Cardiac muscle cell (in vitro differentiated cells and primary cell): Measurements from ENCODE around the gene METRN. TPM values are rescaled to one million over a fixed set of nuclear protein-coding genes. Genes with fewer than 3 reads are reported as not detected.

Experiments
- DNase-seq, 2 donors: peaks; one replicate each; pipeline versions ENCODE4 v3.0.0 to v3.0.0-alpha.2; 2010 to 2017; ENCODE audit warnings: low read depth in 1 of 2, low spot score in 1 of 2
- H3K27ac ChIP-seq: fragments of 200-600 bp; sonication (generic); 2 replicates; pipeline ENCODE4 v1.5.1; 2016
- H3K27me3 ChIP-seq: fragments of 200-600 bp; sonication (generic); 2 replicates; pipeline ENCODE4 v1.6.0; 2016; ENCODE audit warnings: control low read depth
- H3K36me3 ChIP-seq: fragments of 200-600 bp; sonication (generic); 2 replicates; pipeline ENCODE4 v1.5.1; 2016; ENCODE audit warnings: control low read depth
- H3K4me1 ChIP-seq: fragments of 200-600 bp; sonication (generic); 2 replicates; pipeline ENCODE4 v1.8.1; 2017; ENCODE audit warnings: low read depth, mild to moderate bottlenecking, mixed run types
- H3K4me3 ChIP-seq: fragments of 200-600 bp; sonication (generic); 2 replicates; pipeline ENCODE4 v1.5.1; 2016; ENCODE audit warnings: mild to moderate bottlenecking
- H3K9me3 ChIP-seq: fragments of 200-600 bp; sonication (generic); 2 replicates; pipeline ENCODE4 v1.5.1; 2017; ENCODE audit warnings: low read depth, mild to moderate bottlenecking, control low read depth
- polyA plus RNA-seq: library from polyadenylated mRNA; unstranded; fragments of >200 nt; fragmentation: Nextera tagmentation; extraction: Ambion mirVana; gene quantifications from 2 replicates; pipeline ENCODE4 v1.2.1, GENCODE V29; 2016
- total RNA-seq: library from RNA; depleted of rRNA; stranded (reverse); fragments of >200 nt; gene quantifications from 2 replicates; pipeline ENCODE4 v1.2.3, GENCODE V29; 2016
- TF ChIP-seq, protein P1 (sequence below): IDR thresholded peaks from 2 replicates; pipeline ENCODE4 v1.5.1; 2012; ENCODE audit warnings: low read depth, mild to moderate bottlenecking, low read length

METRN gene
- total and polyA plus RNA-seq, 2 experiments from 2014 or later, result 93.9 to 299 TPM

GRCh38 chr16:746637-747036, 31.7 kb downstream of the METRN start:
- Histone ChIP-seq H3K9me3 (no peaks in the 10 kb centered on the region), H3K27me3 (no peaks in the 10 kb centered on the region), H3K27ac (no peak overlapping the region), H3K4me1 (no peaks in the 10 kb centered on the region), H3K4me3 (no peak overlapping the region), H3K36me3 (no peaks in the 10 kb centered on the region)
- DNase-seq, result no peak
- TF ChIP-seq, protein P1, sequence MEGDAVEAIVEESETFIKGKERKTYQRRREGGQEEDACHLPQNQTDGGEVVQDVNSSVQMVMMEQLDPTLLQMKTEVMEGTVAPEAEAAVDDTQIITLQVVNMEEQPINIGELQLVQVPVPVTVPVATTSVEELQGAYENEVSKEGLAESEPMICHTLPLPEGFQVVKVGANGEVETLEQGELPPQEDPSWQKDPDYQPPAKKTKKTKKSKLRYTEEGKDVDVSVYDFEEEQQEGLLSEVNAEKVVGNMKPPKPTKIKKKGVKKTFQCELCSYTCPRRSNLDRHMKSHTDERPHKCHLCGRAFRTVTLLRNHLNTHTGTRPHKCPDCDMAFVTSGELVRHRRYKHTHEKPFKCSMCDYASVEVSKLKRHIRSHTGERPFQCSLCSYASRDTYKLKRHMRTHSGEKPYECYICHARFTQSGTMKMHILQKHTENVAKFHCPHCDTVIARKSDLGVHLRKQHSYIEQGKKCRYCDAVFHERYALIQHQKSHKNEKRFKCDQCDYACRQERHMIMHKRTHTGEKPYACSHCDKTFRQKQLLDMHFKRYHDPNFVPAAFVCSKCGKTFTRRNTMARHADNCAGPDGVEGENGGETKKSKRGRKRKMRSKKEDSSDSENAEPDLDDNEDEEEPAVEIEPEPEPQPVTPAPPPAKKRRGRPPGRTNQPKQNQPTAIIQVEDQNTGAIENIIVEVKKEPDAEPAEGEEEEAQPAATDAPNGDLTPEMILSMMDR, result no peak

DNA sequence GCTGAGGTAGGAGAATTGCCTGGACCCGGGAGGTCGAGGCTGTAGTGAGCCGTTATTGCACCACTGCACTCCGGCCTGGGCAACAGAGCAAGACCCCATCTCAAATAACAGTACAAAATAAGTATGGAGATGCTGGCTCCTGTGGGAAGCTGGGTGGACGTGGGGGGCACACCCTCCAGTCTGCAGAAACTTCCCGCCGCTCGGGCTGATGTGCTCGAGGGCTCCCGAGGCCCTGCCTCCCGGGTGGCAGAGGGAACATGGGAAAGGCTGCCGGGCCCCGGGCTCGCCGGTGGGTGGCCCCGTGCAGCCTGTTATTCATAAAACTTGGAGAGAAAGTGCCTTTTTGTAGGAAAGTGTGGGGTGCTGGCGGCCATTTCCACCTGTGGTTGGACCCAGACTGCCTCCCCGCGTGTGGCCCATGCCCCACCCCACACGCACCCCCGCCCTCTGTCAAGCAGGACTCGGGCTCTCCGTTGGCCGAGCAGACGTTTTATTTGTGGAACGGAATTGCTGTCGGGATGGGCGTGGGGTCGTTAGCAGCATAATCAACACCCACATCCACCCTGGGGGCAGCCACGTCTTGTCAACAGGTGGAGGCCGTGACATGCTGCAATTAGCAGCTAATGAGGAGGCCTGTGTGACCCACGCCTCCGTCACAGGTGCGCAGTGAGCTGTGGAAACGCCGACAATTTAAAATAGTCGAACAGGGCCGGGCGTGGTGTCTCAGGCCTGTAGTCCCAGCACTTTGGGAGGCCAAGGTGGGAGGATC, 33.2 kb downstream of the METRN start:
- H3K27ac ChIP-seq, result no peak overlapping the region
- no peaks in the 10 kb centered on the region for H3K36me3 ChIP-seq
- H3K4me1 ChIP-seq, result peaks cover 3% of the 10 kb centered on the region
- TF ChIP-seq, protein P1, result no peak
- H3K27me3 ChIP-seq, result no peaks in the 10 kb centered on the region
- H3K9me3 ChIP-seq, result no peaks in the 10 kb centered on the region
- H3K4me3 ChIP-seq, result no peak overlapping the region
- DNase-seq, result no peak

DNA sequence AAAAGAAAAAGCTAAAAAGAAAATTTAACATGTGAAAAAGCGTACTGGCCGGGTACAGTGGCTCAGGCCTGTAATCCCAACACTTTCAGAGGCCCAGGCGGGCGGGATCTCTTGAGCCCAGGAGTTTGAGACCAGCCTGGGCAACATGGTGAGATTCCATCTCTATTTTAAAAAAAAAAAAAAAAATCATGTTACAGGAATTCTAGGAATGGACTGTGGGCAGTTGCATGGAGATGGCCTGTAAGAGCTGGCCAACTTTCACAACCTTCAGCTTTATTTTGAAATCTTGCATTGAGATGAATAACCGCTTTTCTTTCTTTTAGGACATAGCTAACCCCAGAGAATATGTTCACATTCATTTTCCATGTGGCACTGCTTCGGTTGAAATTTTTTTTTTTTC, 34.1 kb downstream of the METRN start:
- Histone ChIP-seq H3K9me3 (no peaks in the 10 kb centered on the region), H3K4me3 (no peak overlapping the region), H3K4me1 (peaks cover 3% of the 10 kb centered on the region), H3K27ac (no peak overlapping the region), H3K36me3 (no peaks in the 10 kb centered on the region), H3K27me3 (no peaks in the 10 kb centered on the region)
- DNase-seq, result peak in 1 of 2 donors; percentile 90
- TF ChIP-seq, protein P1, result no peak

- peaks cover 3% of the 10 kb centered on the region for H3K4me1 ChIP-seq
- TF ChIP-seq, protein P1, result no peak
- H3K27me3 ChIP-seq, result no peaks in the 10 kb centered on the region
- no peaks in the 10 kb centered on the region for H3K36me3 ChIP-seq
- DNase-seq, result peak in 1 of 2 donors; percentile 64
- H3K4me3 ChIP-seq, result no peak overlapping the region
- no peaks in the 10 kb centered on the region for H3K9me3 ChIP-seq
- H3K27ac ChIP-seq, result peak overlapping the region; percentile 66
Observed at GRCh38 chr16:750485-750884, 35.6 kb downstream of the METRN start.

GRCh38 chr16:751152-752006, 36.5 kb downstream of the METRN start:
- no peaks in the 10 kb centered on the region for H3K36me3 ChIP-seq
- peaks cover 3% of the 10 kb centered on the region for H3K4me1 ChIP-seq
- H3K4me3 ChIP-seq, result no peak overlapping the region
- no peaks in the 10 kb centered on the region for H3K27me3 ChIP-seq
- no peak for DNase-seq
- TF ChIP-seq, protein P1, result no peak
- H3K27ac ChIP-seq, result peak overlapping the region; percentile 66
- no peaks in the 10 kb centered on the region for H3K9me3 ChIP-seq
